Transverse colon (tissue), 4 donors: ENCODE measurements around the gene PHF20.
"Not testable (repeated sequence)": the region's sequence is repeated elsewhere in the genome, so short reads cannot be mapped to it uniquely, and the experiment has no call there.

Experiments used
- EP300 ChIP-seq: sonication (generic); formaldehyde crosslinking; IDR thresholded peaks from one replicate; pipeline ENCODE4 v1.6.1; 2017; ENCODE audit warnings: antibody characterized with exemption, low read depth
- POLR2A ChIP-seq: fragments of 450-650 bp; IDR thresholded peaks from one replicate; pipeline ENCODE4 v1.6.1; 2016; ENCODE audit warnings: antibody characterized with exemption, mild to moderate bottlenecking, moderate library complexity
- POLR2AphosphoS5 ChIP-seq, 3 donors: sonication (generic); formaldehyde crosslinking; IDR thresholded peaks; one replicate each; pipeline ENCODE4 v1.6.1; 2016; ENCODE audit warnings: antibody characterized with exemption in 3 of 3
- TF ChIP-seq, protein P1 (sequence below), 5 experiments: fragments of 200-600 bp in 3 of 5; fragments of 450-650 bp in 2 of 5; sonication (generic) in 3 of 5; IDR thresholded peaks; 1 replicate in 2 of 5; 2 replicates in 3 of 5; pipeline ENCODE4 v1.5.1; 2016 to 2017; ENCODE audit warnings: antibody characterized with exemption in 5 of 5, inconsistent platforms in 3 of 5, mild to moderate bottlenecking in 2 of 5, moderate library complexity in 1 of 5

DNA sequence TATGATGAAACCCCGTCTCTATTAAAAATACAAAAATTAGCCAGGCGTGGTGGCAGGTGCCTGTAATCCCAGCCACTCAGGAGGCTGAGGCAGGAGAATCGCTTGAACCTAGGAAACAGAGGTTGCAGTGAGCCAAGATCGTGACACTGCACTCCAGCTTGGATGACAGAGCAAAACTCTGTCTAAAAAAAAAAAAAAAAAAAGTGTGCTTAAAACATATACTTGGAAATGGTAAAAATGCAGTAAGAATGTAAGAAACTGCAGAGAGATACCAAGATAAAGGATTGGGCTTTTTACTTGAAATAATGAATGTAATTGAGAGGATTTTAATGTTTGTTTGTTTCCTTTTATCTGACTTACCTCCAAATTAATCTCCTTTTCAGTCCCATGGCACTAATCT, 129.4 kb downstream of the PHF20 start:
- TF ChIP-seq POLR2AphosphoS5 (IDR thresholded peaks at IDR 0.05); POLR2A; EP300: not testable (repeated sequence)
- TF ChIP-seq, protein P1, sequence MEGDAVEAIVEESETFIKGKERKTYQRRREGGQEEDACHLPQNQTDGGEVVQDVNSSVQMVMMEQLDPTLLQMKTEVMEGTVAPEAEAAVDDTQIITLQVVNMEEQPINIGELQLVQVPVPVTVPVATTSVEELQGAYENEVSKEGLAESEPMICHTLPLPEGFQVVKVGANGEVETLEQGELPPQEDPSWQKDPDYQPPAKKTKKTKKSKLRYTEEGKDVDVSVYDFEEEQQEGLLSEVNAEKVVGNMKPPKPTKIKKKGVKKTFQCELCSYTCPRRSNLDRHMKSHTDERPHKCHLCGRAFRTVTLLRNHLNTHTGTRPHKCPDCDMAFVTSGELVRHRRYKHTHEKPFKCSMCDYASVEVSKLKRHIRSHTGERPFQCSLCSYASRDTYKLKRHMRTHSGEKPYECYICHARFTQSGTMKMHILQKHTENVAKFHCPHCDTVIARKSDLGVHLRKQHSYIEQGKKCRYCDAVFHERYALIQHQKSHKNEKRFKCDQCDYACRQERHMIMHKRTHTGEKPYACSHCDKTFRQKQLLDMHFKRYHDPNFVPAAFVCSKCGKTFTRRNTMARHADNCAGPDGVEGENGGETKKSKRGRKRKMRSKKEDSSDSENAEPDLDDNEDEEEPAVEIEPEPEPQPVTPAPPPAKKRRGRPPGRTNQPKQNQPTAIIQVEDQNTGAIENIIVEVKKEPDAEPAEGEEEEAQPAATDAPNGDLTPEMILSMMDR (IDR thresholded peaks at IDR 0.05) = not testable (repeated sequence)
